Stimulated activated CD8-positive, alpha-beta memory T cell treated with anti-CD3 and anti-CD28 coated beads, Interleukin-7, amount 100 ng/mL, for 24 hours (primary cell): Measurements from ENCODE around the gene HOXA11.

Source experiments
- DNase-seq: peaks from one replicate; pipeline ENCODE4 v3.0.0-alpha.2; 2020; ENCODE audit warnings: low read depth

The HOXA11 gene

DNA sequence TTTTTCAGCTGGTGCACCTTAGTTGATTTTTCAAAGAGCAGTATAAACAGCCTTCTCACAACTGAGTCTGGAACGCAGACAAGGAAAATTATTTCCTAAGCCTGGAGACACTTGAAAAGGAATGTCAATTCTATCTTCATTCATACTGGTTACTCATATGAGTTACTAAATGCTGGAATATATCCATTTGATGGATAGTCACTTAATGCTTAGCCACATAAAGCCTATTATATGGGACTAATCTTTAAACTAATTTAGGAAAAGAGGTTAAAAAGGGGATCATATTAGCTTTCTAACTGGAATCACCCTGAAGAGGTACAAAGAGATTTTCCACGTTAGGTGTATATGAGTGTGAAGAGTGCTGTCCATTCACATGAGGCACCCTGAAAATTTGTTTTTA, 52.8 kb downstream of the HOXA11 start:
- no peak for DNase-seq

DNA sequence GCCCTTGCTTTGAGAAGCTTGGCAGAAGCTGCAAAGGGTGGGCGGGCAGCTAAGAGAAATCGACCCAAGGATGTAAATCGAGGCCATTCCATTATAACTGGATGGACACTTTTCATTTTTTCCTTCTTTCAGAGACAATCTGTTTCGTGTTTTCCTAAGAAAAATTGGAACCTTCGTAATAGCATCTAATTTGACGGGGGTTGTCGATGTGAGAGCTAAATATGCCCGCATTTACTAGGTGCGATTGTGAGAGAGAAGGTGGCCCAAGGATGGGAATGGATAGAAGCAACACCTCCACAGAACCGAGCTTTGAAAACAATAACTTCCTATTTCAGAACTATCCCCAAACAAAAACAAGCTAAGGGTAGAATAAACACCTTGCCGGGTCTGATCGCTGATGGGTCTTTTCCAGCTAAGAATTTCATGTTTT, 53.6 kb downstream of the HOXA11 start:
- no peak for DNase-seq
